Measurements from ENCODE around the gene CDK6. TPM values are rescaled to one million over a fixed set of nuclear protein-coding genes. Genes with fewer than 3 reads are reported as not detected.

CDK6 gene
- total RNA-seq, 1 donor from 2014 or later = 254 TPM

- H3K9me3 Mint-ChIP-seq = no peaks in the 10 kb centered on the region
- peaks cover 8% of the 10 kb centered on the region for H3K4me1 Mint-ChIP-seq (ENCODE audit: low read depth)
- H3K36me3 Mint-ChIP-seq (ENCODE audit: low read depth) = no peaks in the 10 kb centered on the region
- no peaks in the 10 kb centered on the region for H3K27me3 Mint-ChIP-seq (ENCODE audit: low read depth)
- intact Hi-C loops (cut with micrococcal nuclease) = loop anchor here (5.0 kb wide), 1 partner anchor 638 kb away; the partner anchor contains the start of gene VPS50
- no peak overlapping the region for H3K4me3 Mint-ChIP-seq (ENCODE audit: low read depth)
- no peak for DNase-seq (ENCODE audit: low spot score)
- H3K27ac Mint-ChIP-seq = no peak overlapping the region
These were observed 241.6 kb downstream of the CDK6 start for GRCh38 chr7:92594746-92595145.

- Mint-ChIP-seq H3K36me3 (ENCODE audit: low read depth) (peaks cover 34% of the 10 kb centered on the region), H3K4me3 (ENCODE audit: low read depth) (peak overlapping the region; percentile 93), H3K4me1 (ENCODE audit: low read depth) (peaks cover 41% of the 10 kb centered on the region), H3K9me3 (no peaks in the 10 kb centered on the region), H3K27ac (no peak overlapping the region), H3K27me3 (ENCODE audit: low read depth) (no peaks in the 10 kb centered on the region)
- no peak for DNase-seq (ENCODE audit: low spot score)
- intact Hi-C loops (cut with micrococcal nuclease) = loop anchor here (1.0 to 5.0 kb wide), 3 partner anchors 22 to 641 kb away; partner anchors contain the start of genes PEX1, RBM48 and VPS50
These were observed 245.6 kb downstream of the CDK6 start for GRCh38 chr7:92590711-92591310.

GRCh38 chr7:92589056-92589455 lies 247.3 kb downstream of the CDK6 start:
- H3K4me3 Mint-ChIP-seq (ENCODE audit: low read depth) = peak overlapping the region; percentile 93
- H3K27me3 Mint-ChIP-seq (ENCODE audit: low read depth) = no peaks in the 10 kb centered on the region
- intact Hi-C loops (cut with micrococcal nuclease) = no loop called here
- H3K36me3 Mint-ChIP-seq (ENCODE audit: low read depth) = peaks cover 46% of the 10 kb centered on the region
- peaks cover 5% of the 10 kb centered on the region for H3K9me3 Mint-ChIP-seq
- no peak for DNase-seq (ENCODE audit: low spot score)
- H3K4me1 Mint-ChIP-seq (ENCODE audit: low read depth) = peaks cover 42% of the 10 kb centered on the region
- H3K27ac Mint-ChIP-seq = peak overlapping the region; percentile 88

- intact Hi-C loops (cut with micrococcal nuclease) = no loop called here
- Mint-ChIP-seq H3K36me3 (ENCODE audit: low read depth) (peaks cover 48% of the 10 kb centered on the region), H3K4me3 (ENCODE audit: low read depth) (peak overlapping the region; percentile 93), H3K27me3 (ENCODE audit: low read depth) (no peaks in the 10 kb centered on the region), H3K9me3 (peaks cover 5% of the 10 kb centered on the region), H3K27ac (peak overlapping the region; percentile 74), H3K4me1 (ENCODE audit: low read depth) (peaks cover 42% of the 10 kb centered on the region)
- DNase-seq (ENCODE audit: low spot score) = no peak
These were observed 247.8 kb downstream of the CDK6 start for GRCh38 chr7:92588561-92588960.

- peak overlapping the region; percentile 7 for H3K27ac Mint-ChIP-seq
- H3K4me3 Mint-ChIP-seq (ENCODE audit: low read depth) = no peak overlapping the region
- DNase-seq (ENCODE audit: low spot score) = no peak
- intact Hi-C loops (cut with micrococcal nuclease) = no loop called here
- peaks cover 46% of the 10 kb centered on the region for H3K4me1 Mint-ChIP-seq (ENCODE audit: low read depth)
- no peaks in the 10 kb centered on the region for H3K27me3 Mint-ChIP-seq (ENCODE audit: low read depth)
- H3K36me3 Mint-ChIP-seq (ENCODE audit: low read depth) = peaks cover 61% of the 10 kb centered on the region
- H3K9me3 Mint-ChIP-seq = peaks cover 8% of the 10 kb centered on the region
These were observed 249.5 kb downstream of the CDK6 start for GRCh38 chr7:92586841-92587240.

GRCh38 chr7:92586403-92586802 lies 250.0 kb downstream of the CDK6 start:
- Mint-ChIP-seq H3K36me3 (ENCODE audit: low read depth) (peaks cover 64% of the 10 kb centered on the region), H3K9me3 (peaks cover 8% of the 10 kb centered on the region), H3K4me1 (ENCODE audit: low read depth) (peaks cover 44% of the 10 kb centered on the region), H3K4me3 (ENCODE audit: low read depth) (peak overlapping the region; percentile 28), H3K27me3 (ENCODE audit: low read depth) (no peaks in the 10 kb centered on the region), H3K27ac (peak overlapping the region; percentile 38)
- no peak for DNase-seq (ENCODE audit: low spot score)
- intact Hi-C loops (cut with micrococcal nuclease) = no loop called here

GRCh38 chr7:92584953-92585352 lies 251.4 kb downstream of the CDK6 start:
- peaks cover 76% of the 10 kb centered on the region for H3K36me3 Mint-ChIP-seq (ENCODE audit: low read depth)
- no peak overlapping the region for H3K4me3 Mint-ChIP-seq (ENCODE audit: low read depth)
- intact Hi-C loops (cut with micrococcal nuclease) = no loop called here
- H3K4me1 Mint-ChIP-seq (ENCODE audit: low read depth) = peaks cover 41% of the 10 kb centered on the region
- no peak for DNase-seq (ENCODE audit: low spot score)
- H3K27me3 Mint-ChIP-seq (ENCODE audit: low read depth) = no peaks in the 10 kb centered on the region
- H3K9me3 Mint-ChIP-seq = peaks cover 8% of the 10 kb centered on the region
- no peak overlapping the region for H3K27ac Mint-ChIP-seq

GRCh38 chr7:92582948-92583347 lies 253.4 kb downstream of the CDK6 start:
- Mint-ChIP-seq H3K27ac (no peak overlapping the region), H3K4me3 (ENCODE audit: low read depth) (no peak overlapping the region), H3K27me3 (ENCODE audit: low read depth) (no peaks in the 10 kb centered on the region), H3K36me3 (ENCODE audit: low read depth) (peaks cover 80% of the 10 kb centered on the region), H3K4me1 (ENCODE audit: low read depth) (peaks cover 25% of the 10 kb centered on the region), H3K9me3 (peaks cover 8% of the 10 kb centered on the region)
- no peak for DNase-seq (ENCODE audit: low spot score)
- intact Hi-C loops (cut with micrococcal nuclease) = no loop called here

GRCh38 chr7:92576296-92576695 lies 260.1 kb downstream of the CDK6 start:
- H3K9me3 Mint-ChIP-seq = no peaks in the 10 kb centered on the region
- DNase-seq (ENCODE audit: low spot score) = no peak
- H3K27me3 Mint-ChIP-seq (ENCODE audit: low read depth) = no peaks in the 10 kb centered on the region
- peaks cover 3% of the 10 kb centered on the region for H3K4me1 Mint-ChIP-seq (ENCODE audit: low read depth)
- intact Hi-C loops (cut with micrococcal nuclease) = no loop called here
- no peak overlapping the region for H3K27ac Mint-ChIP-seq
- H3K4me3 Mint-ChIP-seq (ENCODE audit: low read depth) = no peak overlapping the region
- peaks cover 73% of the 10 kb centered on the region for H3K36me3 Mint-ChIP-seq (ENCODE audit: low read depth)

GRCh38 chr7:92569137-92569536 lies 267.2 kb downstream of the CDK6 start:
- no peak for DNase-seq (ENCODE audit: low spot score)
- Mint-ChIP-seq H3K4me1 (ENCODE audit: low read depth) (peaks cover 2% of the 10 kb centered on the region), H3K27ac (no peak overlapping the region), H3K27me3 (ENCODE audit: low read depth) (no peaks in the 10 kb centered on the region), H3K9me3 (no peaks in the 10 kb centered on the region), H3K36me3 (ENCODE audit: low read depth) (peaks cover 53% of the 10 kb centered on the region), H3K4me3 (ENCODE audit: low read depth) (no peak overlapping the region)
- intact Hi-C loops (cut with micrococcal nuclease) = no loop called here

- Mint-ChIP-seq H3K27ac (no peak overlapping the region), H3K36me3 (ENCODE audit: low read depth) (peaks cover 61% of the 10 kb centered on the region), H3K9me3 (no peaks in the 10 kb centered on the region), H3K4me1 (ENCODE audit: low read depth) (peaks cover 1% of the 10 kb centered on the region), H3K27me3 (ENCODE audit: low read depth) (no peaks in the 10 kb centered on the region), H3K4me3 (ENCODE audit: low read depth) (no peak overlapping the region)
- no peak for DNase-seq (ENCODE audit: low spot score)
- intact Hi-C loops (cut with micrococcal nuclease) = no loop called here
These were observed 268.9 kb downstream of the CDK6 start for GRCh38 chr7:92567460-92567859.

GRCh38 chr7:92563345-92563744 lies 273.0 kb downstream of the CDK6 start:
- intact Hi-C loops (cut with micrococcal nuclease) = no loop called here
- Mint-ChIP-seq H3K4me3 (ENCODE audit: low read depth) (no peak overlapping the region), H3K27ac (no peak overlapping the region), H3K4me1 (ENCODE audit: low read depth) (no peaks in the 10 kb centered on the region), H3K36me3 (ENCODE audit: low read depth) (peaks cover 54% of the 10 kb centered on the region), H3K9me3 (no peaks in the 10 kb centered on the region), H3K27me3 (ENCODE audit: low read depth) (no peaks in the 10 kb centered on the region)
- DNase-seq (ENCODE audit: low spot score) = no peak

- no peaks in the 10 kb centered on the region for H3K9me3 Mint-ChIP-seq
- H3K27ac Mint-ChIP-seq = no peak overlapping the region
- no peak overlapping the region for H3K4me3 Mint-ChIP-seq (ENCODE audit: low read depth)
- intact Hi-C loops (cut with micrococcal nuclease) = no loop called here
- no peaks in the 10 kb centered on the region for H3K27me3 Mint-ChIP-seq (ENCODE audit: low read depth)
- no peak for DNase-seq (ENCODE audit: low spot score)
- H3K4me1 Mint-ChIP-seq (ENCODE audit: low read depth) = no peaks in the 10 kb centered on the region
- H3K36me3 Mint-ChIP-seq (ENCODE audit: low read depth) = peaks cover 43% of the 10 kb centered on the region
These were observed 275.8 kb downstream of the CDK6 start for GRCh38 chr7:92560602-92561001.
